MM.1S (cell line): ENCODE measurements around the gene NOD2.

Source experiments
- DNase-seq: peaks from one replicate; pipeline ENCODE4 v3.0.0-alpha.2; 2015
- H2AFZ ChIP-seq: fragments of 300-600 bp; sonication (generic); 2 replicates; pipeline ENCODE4 v1.6.0; 2016; ENCODE audit warnings: antibody characterized with exemption, low read length
- H3F3A ChIP-seq: fragments of 300-600 bp; sonication (generic); 2 replicates; pipeline ENCODE4 v1.6.1; 2016; ENCODE audit warnings: mild to moderate bottlenecking, antibody characterized with exemption, low read length, moderate library complexity, mixed read lengths; ENCODE audit not compliant: insufficient read depth
- H3K27ac ChIP-seq: fragments of 300-600 bp; sonication (generic); 2 replicates; pipeline ENCODE4 v1.5.1; 2016; ENCODE audit warnings: mild to moderate bottlenecking, low read length
- H3K27me3 ChIP-seq: fragments of 300-600 bp; sonication (generic); replicated peaks from 2 replicates; pipeline ENCODE4 v1.6.0; 2016; ENCODE audit warnings: low read length; ENCODE audit not compliant: insufficient read depth
- H3K36me3 ChIP-seq: fragments of 300-600 bp; sonication (generic); replicated peaks from 2 replicates; pipeline ENCODE4 v1.6.1; 2016; ENCODE audit warnings: mild to moderate bottlenecking, low read length, mixed read lengths; ENCODE audit not compliant: insufficient read depth
- H3K4me1 ChIP-seq: fragments of 300-600 bp; sonication (generic); 2 replicates; pipeline ENCODE4 v1.6.1; 2016; ENCODE audit warnings: low read length, mixed read lengths
- H3K4me2 ChIP-seq: fragments of 300-600 bp; sonication (generic); 2 replicates; pipeline ENCODE4 v1.6.0; 2016; ENCODE audit warnings: low read depth, low read length
- H3K4me3 ChIP-seq: fragments of 300-600 bp; sonication (generic); 2 replicates; pipeline ENCODE4 v1.5.1; 2016; ENCODE audit warnings: low read length, mixed read lengths
- H3K79me2 ChIP-seq: fragments of 300-600 bp; sonication (generic); 2 replicates; pipeline ENCODE4 v1.6.1; 2016; ENCODE audit warnings: mixed run types, low read length, mixed read lengths
- H3K9ac ChIP-seq: fragments of 300-600 bp; sonication (generic); 2 replicates; pipeline ENCODE4 v1.6.1; 2016; ENCODE audit warnings: low read length, mixed read lengths
- H3K9me2 ChIP-seq: fragments of 300-600 bp; sonication (generic); replicated peaks from 2 replicates; pipeline ENCODE4 v1.6.1; 2016; ENCODE audit warnings: mild to moderate bottlenecking, low read length, mixed read lengths; ENCODE audit not compliant: insufficient read depth
- H3K9me3 ChIP-seq: fragments of 300-600 bp; sonication (generic); replicated peaks from 2 replicates; pipeline ENCODE4 v1.6.1; 2016; ENCODE audit warnings: mild to moderate bottlenecking, low read length, mixed read lengths; ENCODE audit not compliant: insufficient read depth
- H4K20me1 ChIP-seq: fragments of 300-600 bp; sonication (generic); 2 replicates; pipeline ENCODE4 v1.6.1; 2016; ENCODE audit warnings: mild to moderate bottlenecking, low read length, moderate library complexity, mixed read lengths; ENCODE audit not compliant: insufficient read depth
- EZH2 ChIP-seq: fragments of 300-600 bp; sonication (generic); optimal IDR thresholded peaks from 2 replicates; pipeline ENCODE3; 2017; ENCODE audit warnings: low read depth, mild to moderate bottlenecking, antibody characterized with exemption, low read length, mixed read lengths
- EZH2phosphoT487 ChIP-seq: fragments of 300-600 bp; sonication (generic); IDR thresholded peaks from 2 replicates; pipeline ENCODE4 v1.6.1; 2018; ENCODE audit warnings: antibody characterized with exemption, low read length
- TF ChIP-seq, protein P1 (sequence below): fragments of 300-600 bp; sonication (generic); IDR thresholded peaks from 2 replicates; pipeline ENCODE4 v1.5.1; 2016; ENCODE audit warnings: antibody characterized with exemption, low read length, mixed read lengths

The NOD2 gene

GRCh38 chr16:50742576-50743200 lies 49.3 kb downstream of the NOD2 start:
- no peak for TF ChIP-seq EZH2
- TF ChIP-seq EZH2phosphoT487 = no peak
- TF ChIP-seq, protein P1, sequence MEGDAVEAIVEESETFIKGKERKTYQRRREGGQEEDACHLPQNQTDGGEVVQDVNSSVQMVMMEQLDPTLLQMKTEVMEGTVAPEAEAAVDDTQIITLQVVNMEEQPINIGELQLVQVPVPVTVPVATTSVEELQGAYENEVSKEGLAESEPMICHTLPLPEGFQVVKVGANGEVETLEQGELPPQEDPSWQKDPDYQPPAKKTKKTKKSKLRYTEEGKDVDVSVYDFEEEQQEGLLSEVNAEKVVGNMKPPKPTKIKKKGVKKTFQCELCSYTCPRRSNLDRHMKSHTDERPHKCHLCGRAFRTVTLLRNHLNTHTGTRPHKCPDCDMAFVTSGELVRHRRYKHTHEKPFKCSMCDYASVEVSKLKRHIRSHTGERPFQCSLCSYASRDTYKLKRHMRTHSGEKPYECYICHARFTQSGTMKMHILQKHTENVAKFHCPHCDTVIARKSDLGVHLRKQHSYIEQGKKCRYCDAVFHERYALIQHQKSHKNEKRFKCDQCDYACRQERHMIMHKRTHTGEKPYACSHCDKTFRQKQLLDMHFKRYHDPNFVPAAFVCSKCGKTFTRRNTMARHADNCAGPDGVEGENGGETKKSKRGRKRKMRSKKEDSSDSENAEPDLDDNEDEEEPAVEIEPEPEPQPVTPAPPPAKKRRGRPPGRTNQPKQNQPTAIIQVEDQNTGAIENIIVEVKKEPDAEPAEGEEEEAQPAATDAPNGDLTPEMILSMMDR = no peak
- Histone ChIP-seq H2AFZ (peak overlapping the region; percentile 85), H3K4me1 (peaks cover 20% of the 10 kb centered on the region; the same call in 1 of the 2 replicates), H3K36me3 (0 out of 2 replicates have a peak, but pooled peaks cover 5% of the 10 kb centered on the region), H3K4me3 (peak overlapping the region; percentile 88), H4K20me1 (no peaks in the 10 kb centered on the region), H3K27me3 (no peaks in the 10 kb centered on the region), H3K27ac (peak overlapping the region; percentile 84), H3K9ac (peak overlapping the region; percentile 95), H3K9me3 (no peaks in the 10 kb centered on the region), H3K9me2 (no peaks in the 10 kb centered on the region), H3K4me2 (peak overlapping the region; percentile 84), H3K79me2 (peaks cover 45% of the 10 kb centered on the region), H3F3A (0 out of 2 replicates have a peak, but pooled peaks cover 6% of the 10 kb centered on the region)
- DNase-seq = peak; percentile 47

DNA sequence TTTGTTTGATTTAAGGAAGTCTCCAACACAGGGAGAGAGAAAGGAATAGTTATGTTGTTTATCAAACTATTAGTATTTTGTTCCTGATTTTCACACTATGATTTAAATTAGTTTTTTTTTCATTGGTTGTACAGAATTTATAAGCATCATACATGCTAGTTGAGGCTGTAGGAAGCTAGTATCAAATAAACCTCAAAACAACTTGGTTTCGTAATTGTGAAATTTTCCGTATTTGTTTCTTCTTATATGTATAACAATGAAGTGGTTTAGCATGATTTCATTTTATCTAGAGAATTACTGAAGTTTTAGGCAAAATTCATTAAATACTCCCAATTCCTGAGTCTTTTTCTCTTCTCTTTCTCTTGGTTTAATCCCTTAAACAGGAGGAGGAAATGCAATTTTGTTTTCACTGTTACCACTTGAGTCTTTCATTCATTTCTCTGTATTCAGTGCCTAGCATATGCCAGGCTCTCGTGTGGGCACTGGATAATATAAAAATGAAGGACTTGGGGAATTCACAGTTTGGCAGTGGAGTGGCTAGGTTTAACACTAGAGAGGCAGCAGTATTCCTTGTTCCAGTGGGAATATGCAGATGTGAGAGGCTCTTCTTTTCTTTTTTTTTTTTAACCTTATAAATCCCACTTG lies 50.3 kb downstream of the NOD2 start:
- H3K36me3 ChIP-seq = 0 out of 2 replicates have a peak, but pooled peaks cover 5% of the 10 kb centered on the region
- H3K9me2 ChIP-seq = no peaks in the 10 kb centered on the region
- peaks cover 20% of the 10 kb centered on the region; the same call in 1 of the 2 replicates for H3K4me1 ChIP-seq
- peak overlapping the region; percentile 84 for H3K4me2 ChIP-seq
- H3K4me3 ChIP-seq = peak overlapping the region; percentile 88; the same call in 1 of the 2 replicates
- no peak overlapping the region for H3K27ac ChIP-seq
- TF ChIP-seq EZH2phosphoT487 (no peak), EZH2 (no peak)
- TF ChIP-seq, protein P1 = no peak
- H3F3A ChIP-seq = 0 out of 2 replicates have a peak, but pooled peaks cover 6% of the 10 kb centered on the region
- peaks cover 47% of the 10 kb centered on the region for H3K79me2 ChIP-seq
- H4K20me1 ChIP-seq = no peaks in the 10 kb centered on the region
- no peak overlapping the region for H2AFZ ChIP-seq
- no peak for DNase-seq
- H3K9me3 ChIP-seq = no peaks in the 10 kb centered on the region
- peak overlapping the region; percentile 41; the same call in 1 of the 2 replicates for H3K9ac ChIP-seq
- no peaks in the 10 kb centered on the region for H3K27me3 ChIP-seq

- Histone ChIP-seq H3K4me2 (no peak overlapping the region), H3K9me3 (no peaks in the 10 kb centered on the region), H3K36me3 (0 out of 2 replicates have a peak, but pooled peaks cover 5% of the 10 kb centered on the region), H2AFZ (no peak overlapping the region), H3K4me1 (peaks cover 20% of the 10 kb centered on the region; the same call in 1 of the 2 replicates), H3K79me2 (peaks cover 57% of the 10 kb centered on the region), H3F3A (0 out of 2 replicates have a peak, but pooled peaks cover 6% of the 10 kb centered on the region), H4K20me1 (no peaks in the 10 kb centered on the region), H3K9me2 (no peaks in the 10 kb centered on the region), H3K27ac (no peak overlapping the region), H3K9ac (no peak overlapping the region), H3K27me3 (no peaks in the 10 kb centered on the region), H3K4me3 (no peak overlapping the region)
- no peak for DNase-seq
- TF ChIP-seq EZH2phosphoT487 = no peak
- no peak for TF ChIP-seq EZH2
- TF ChIP-seq, protein P1 = no peak
These were observed 51.5 kb downstream of the NOD2 start for GRCh38 chr16:50744881-50745280.
